CD4-positive, alpha-beta T cell treated with Interleukin-15 for 4 hours (primary cell): Measurements from ENCODE around the gene CCNY.

Source experiments
- DNase-seq: peaks from one replicate; pipeline ENCODE4 v3.0.0-alpha.2; 2020; ENCODE audit warnings: low spot score

Gene CCNY

DNA sequence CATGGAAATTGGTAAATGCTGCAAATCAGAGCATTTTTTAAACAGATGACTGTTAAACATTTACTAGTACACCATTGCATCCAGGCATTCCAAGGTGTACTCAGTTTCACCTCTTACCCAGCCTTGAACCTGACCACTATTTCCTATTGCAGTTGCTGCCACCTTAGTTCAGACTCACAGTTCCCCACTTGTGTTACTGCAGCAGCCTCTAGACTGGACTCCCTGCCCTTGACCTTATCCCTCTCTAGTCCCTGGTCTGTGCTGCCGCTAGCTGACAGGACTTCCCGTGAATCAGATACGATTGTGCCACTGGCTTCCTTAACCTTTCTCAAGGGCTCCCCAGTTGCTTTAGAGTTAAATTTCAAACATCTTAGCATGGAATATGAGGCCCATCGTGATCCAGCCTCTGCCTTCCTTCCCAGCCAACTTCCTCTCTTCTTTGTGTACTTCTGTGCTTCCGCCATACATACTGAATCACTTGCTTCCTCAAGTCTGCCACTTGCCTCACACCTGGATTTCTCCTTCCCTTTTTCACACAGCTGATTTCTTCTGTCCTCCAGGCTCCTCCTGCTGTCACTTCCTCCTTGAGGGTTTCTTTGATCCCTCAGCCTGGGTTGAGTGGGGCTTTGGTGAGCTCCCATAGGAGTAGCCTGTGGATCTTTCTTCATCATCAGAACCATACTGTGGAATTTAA is 150.1 kb downstream of the CCNY start:
- no peak for DNase-seq

DNA sequence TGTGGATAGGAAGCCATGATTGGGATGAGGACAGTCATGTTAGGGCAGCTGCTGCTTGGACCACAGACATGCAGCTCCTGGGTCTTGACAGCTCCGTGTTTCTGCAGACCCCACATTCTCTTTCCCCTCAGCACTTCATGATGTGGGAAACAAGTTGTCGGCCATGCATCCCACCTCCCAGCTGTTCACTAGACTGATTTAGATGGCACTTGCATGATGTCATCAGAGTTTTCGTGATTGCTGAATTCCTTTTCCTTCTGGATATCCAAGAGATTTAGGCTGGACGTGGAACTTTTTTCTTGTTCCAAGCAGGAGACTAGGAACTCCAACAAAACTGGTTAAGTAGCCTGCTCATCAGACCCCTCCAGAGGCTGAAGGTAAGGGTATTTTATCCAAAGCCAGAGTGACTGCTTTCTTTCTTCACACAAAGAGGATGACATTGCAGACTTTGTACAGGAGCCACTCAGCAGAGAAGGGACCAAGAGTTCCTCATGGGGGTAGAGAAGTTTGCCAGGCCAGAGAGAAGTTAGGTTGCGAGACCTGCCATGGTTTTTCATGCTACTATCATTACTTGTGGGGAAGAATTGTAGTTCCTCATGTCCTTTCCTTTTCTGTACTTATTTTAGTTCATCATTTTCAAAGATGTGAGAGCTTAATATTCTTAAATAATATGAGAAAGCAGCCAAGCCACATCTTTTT is 151.2 kb downstream of the CCNY start:
- no peak for DNase-seq

DNA sequence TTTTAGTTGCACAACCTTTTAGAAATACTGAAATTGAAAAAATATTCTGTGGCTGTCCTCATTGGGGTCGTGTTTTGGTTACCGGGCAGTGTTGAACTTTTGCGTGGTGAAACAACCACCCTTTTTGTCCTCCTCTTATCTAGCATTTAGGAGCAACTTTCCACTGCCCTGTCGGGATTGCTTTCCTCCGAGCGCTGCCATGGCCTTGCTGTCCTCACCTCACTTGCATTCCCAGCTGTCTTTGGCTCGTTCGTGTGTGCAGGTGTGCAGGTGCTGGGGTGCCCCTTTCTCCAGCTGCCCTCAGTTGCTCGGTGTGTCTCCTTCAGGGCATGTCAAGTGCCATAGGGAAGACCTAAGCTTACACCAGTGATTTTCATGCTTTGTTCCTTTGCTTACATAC is 151.9 kb downstream of the CCNY start:
- DNase-seq, result no peak

DNA sequence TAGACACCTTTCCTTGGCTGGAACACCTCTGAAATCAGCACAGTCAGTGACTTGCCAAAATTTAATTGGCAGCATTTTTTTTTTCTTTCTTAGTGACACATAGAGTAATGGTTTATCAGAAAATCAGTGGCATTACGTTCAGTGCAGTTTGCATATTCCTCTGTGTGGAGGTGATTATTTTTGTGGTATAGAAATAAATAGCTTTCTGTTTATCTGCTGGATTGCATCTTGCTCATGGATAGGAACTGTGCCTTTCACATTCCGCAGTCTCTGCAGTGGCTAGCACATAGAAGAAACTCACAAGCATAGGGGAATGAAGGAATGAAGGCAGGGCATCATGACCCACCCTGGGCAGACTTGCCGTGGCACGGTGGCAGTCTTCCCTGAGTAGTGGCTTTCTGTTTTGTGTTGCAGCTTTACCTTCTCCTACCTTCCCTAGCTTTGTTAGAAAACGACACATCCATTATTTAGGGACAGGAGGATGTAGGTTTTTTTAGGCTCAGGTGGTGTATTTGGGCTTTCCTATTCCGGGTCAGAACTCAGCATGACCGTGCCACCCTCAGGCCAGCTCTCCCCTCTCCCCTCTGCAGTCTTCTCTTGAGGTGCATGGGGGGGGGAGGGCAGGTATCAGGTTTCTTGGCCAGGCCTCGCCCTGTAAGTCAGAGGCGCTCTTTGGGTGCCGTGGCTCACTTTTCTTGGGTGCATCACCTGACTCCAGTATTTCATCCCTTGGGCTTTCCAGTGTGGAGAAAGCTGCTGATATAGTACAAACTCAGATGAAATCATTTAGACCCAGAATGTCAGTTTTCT is 156.3 kb downstream of the CCNY start:
- DNase-seq, result no peak

DNA sequence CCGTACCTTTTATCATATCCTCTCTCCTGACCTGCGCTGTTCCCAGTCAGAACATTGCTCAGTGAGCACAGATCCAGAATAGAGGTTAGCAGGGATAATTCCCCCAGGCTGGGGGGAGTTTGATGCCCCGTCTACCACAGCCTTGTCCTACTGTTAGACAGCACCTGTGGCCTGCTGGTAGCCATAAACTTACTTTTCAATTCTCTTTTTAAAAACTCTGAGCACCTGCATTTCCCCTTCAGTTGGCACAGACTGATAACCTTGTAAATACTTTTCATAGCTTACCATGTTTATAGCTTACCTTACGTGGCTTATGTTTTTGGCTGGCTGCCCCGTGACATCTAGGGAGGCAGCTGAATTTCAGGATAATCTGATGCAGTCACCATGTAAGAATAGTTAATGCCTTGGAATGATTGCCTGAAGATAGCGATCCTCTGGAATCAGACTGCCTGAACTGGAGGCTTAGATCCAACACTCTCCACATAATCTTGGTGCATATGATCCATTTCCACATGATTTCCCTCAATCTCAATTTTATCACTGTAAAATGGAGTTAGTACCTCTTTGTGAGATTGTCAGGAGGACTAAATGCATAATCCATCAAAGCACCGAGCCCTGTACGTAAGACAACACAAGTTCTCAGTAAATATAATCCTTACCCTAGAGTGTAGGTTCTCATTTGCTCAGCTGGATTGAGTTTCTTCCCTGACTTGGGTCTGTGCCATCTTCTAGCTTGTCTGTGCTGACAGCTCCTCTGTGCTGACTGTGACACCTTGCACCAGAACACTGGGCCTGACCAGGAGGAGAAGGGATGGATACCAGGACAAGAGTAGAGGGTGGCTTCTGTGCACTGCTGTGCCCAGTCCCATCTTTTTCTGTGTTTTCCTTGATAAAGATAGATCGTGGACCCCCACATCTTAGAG is 157.1 kb downstream of the CCNY start:
- DNase-seq, result no peak

DNA sequence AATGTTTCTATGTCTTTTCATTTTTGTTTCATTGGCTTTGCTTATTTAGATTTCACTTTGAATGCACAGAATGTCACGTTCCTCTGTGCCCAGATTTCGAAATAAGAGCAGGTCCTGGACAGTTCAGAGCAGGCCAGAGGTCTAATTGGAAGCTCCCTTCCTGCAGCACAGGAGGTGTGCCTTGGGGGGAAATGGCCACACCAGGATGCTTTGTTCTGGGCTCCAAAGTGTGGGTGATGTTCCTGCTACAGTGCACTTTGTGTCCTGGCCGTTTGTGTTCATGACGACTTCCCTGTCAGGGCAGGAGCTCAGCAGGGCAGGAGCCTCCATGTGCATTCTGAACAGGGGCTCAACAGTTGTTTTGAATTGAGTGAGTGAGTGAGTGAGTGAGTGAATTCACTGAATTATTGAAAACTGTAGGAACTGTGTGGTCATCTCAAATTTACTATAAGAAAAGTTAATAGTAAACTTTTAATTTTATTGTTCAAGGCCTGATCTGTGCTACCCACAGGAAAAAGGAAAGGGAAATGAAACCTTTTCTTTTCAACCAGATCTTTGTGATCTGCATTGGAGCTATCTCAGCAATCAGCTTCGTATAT is 159.3 kb downstream of the CCNY start:
- no peak for DNase-seq

DNA sequence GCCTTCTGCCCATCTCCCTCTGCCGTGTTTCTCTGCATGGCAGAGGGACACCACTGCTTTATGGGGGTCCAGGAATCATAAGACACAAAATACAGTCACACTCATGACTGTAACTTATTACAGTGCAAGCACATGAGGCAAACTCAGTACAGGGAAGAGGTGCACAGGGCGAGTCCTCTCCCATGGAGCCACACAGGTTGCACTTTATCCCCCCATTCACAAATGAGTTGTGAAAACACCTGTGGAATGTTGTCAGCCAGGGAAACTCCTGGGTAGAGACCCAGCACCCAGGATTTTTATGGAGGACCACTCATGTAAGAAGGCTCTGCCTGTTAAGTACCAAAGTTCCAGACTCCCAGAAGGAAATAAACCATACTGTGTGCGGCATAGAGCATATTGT is 161.6 kb downstream of the CCNY start:
- no peak for DNase-seq

DNA sequence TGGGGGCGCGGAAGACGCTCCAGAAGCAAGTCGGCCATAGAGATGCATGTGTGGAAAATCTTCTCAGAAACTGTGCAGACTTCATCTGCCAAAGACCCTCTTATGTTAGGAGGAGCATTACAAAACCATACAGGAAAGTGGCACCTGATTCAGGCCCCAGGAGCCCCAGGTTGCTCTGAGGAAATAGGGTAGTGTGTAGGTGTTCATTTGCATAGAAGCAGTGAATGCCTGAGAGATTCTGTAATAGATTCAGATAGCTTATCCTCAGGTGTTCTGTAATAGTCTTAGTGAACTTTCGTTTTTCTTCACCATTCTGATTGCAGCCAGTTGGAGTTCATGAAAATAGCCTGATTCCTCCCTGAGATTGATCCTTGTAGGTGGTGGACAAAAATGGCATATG is 162.4 kb downstream of the CCNY start:
- no peak for DNase-seq

DNA sequence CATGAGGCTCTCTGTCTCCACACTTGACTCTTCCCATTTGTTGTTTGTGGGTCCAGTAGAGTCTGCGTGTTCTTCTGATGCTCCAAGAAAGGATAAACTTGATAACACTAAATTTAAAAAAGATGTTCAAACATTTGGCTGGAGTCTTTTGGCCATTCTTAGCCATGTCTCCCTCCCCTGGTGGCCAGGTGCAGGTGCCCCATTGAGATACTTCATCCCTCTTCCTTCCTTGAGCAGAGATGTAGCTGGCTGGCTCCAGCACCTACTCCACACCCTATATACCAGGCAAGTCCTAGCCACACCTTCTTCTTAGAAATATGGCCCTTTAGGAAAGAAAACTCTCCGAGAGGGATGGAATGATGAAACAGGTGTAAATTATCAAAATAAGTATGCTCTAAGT is 165.6 kb downstream of the CCNY start:
- DNase-seq, result no peak

DNA sequence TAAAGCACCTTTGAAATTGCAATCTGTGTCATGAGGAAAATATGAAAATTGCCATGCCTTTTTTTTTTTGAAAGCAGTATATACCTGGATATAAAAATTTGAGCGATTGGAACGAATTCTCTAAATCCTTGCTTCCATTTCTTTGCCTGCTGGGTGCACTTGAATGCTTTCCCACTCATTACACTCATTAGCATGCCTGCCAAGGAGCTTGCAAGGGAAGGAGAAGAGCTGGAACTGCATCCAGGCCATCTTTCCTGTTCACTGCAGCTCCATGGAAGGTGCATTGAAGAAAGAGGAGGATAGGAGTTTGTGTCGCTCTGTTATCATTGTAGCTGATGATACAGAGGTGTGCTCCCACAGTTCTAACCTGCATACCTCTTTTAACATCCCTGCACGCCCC is 166.4 kb downstream of the CCNY start:
- DNase-seq, result no peak

DNA sequence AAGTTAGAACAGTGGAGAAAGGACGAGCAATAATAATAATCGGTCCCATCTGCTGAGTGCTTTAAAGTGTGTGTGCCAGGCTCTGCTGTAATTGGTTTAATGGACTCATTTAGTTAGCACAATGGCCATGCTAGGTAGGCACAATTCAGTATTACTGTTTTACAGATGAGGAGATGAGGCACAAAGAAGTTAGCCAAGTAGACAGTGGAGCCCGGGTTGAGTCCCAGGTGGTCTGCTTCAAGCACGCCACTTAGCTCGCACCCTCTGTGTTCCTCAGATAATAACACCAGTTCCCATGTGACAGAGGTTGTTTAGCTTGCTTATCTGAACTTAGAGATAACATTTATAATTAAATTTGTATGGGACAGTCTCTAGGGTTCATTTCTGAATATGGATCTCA is 167.3 kb downstream of the CCNY start:
- no peak for DNase-seq

DNA sequence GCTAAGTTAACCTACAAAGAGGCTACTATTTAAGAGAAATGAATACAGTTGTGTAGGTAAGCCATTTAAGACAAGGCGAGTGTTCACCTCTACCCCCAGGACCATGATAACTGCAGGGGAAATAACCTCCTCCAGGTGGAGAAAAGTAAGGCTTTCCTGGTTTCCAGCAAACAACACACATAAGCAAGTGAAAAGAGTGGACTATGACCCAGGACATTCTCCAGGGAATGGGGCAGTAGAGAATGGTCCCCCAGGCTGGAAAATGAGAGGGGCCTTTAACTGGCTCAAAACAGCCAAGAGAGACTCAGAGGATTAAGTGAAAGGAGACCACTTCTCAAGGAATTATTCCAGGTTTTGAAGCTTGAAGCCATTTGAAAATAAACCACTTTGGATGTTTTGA is 167.8 kb downstream of the CCNY start:
- no peak for DNase-seq

DNA sequence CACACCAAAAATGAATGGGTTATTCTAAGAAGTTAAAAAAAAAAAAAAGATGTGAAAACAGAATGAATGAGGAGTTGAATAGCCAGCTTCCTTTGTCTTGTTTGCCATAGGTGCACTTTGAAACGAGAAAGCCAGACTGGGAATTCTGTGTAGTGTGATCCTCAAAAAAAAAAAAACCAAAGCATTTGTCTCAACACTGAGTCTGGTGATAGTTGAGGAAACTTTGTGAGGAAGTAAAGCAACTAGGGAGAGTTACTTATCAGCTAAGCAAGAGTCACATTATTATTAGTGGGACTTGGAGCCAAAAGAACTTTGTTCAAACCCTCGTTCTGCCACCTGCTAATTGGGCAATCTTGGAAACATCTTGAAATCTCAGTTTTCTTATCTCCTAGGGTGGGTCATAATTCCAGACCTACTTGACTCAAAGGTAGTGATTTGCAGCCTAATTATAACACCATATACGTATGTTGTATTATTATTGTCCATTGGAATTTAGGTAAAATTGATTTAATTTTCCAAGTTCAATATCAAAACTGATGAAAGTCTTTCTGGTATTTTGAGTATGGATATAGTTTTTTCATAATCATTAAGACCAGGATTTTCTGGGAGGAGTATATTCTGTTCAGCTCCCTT is 169.0 kb downstream of the CCNY start:
- no peak for DNase-seq

DNA sequence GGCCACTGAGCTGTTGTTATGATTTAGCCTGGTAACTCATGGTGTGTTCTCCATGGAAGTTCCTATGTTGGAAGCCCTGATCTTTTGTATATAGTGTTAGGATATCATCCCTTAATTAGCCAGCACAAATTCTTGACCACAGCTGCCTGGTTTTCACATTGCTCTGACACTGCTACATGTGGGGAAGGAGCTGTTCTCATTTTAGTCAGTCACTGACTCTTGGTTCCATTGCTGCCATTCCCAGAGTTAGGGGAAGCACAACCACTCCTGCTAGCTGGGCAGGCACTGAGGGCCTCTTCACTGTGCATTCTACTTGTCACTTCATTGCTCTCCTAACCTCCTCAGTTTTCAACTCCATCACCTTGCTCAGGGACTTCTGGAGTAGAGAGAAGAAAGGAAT is 170.4 kb downstream of the CCNY start:
- no peak for DNase-seq

DNA sequence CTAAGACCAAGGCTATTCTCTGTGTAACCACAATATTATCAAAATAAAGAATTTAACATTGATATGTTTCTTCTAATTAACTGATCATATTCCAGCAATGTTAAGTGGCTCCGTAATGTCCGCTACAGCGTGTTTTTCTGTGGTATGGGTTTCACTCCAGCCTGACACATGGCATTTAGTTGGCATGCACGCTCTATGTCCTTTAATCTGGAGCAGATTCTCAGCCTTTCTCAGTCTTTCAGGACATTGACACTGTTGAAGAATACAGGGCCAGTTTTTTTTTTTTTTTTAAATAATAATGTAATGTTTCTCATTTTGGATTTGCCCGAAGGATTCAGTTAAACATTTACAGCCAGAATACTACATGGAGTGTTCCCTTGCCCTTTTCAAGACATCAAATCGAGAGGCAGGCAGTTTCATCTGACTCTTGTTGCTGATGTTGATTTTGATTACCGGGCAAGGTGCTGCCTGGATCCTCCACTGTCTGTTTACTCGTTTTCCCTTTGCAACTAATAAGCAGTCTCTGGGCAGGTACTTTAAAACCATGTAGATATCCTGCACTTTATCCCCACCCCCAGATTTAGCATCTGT is 171.3 kb downstream of the CCNY start:
- DNase-seq, result no peak

DNA sequence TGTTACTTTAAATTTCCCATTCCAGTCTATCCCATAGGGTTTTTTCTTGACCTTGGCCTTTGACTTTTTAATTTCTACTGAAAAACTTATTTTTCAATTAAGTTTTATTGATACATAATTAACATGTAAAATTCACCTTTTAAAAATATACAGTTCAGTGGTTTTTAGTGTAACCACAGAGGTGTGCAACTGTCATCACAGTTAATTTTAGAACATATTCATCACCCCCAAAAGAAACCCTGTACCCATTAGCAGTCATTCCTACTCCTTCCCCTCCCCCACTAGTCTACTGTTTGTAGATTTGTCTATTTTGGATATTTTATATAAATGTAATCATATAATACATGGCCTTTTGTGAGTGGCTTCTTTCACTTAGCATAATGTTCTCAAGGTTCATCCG is 172.3 kb downstream of the CCNY start:
- no peak for DNase-seq

DNA sequence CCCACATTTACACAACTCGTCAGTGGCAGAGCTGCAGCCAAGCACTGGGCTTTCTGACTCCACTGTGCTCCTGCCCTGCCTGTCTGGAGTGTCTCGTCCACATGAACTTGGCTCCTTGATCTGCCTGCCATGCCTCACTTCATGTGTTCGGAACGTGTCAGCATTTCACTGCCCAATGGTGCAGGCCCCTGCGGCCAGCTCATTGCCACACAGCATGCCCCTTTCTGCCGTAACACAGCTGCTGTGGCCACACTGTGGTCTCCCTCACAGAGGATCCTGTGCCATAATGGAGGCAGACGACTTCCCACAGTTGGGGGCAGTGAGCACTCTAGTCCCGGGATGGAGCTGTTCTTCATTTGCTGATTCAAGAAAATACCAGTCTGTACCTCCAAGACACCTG is 174.6 kb downstream of the CCNY start:
- no peak for DNase-seq

DNA sequence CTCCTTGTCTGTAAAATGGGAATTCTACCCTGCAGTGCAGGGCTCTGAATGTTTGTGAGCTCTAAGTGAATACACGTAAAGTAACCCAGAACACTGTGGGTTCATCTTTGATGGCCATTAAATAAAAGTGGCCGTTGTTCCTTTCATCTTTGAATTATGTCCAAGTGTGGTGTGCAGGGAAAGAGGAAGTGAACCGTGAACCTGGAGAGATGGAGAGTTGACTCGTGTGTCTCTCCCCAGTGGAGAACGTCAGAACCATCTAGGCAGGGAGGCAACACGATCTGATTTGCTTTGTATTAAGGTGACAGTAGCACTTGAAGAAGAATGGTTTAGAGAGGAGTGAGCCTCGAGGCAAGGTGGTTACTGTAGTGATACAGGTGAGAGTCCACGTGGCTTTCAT is 175.3 kb downstream of the CCNY start:
- no peak for DNase-seq

DNA sequence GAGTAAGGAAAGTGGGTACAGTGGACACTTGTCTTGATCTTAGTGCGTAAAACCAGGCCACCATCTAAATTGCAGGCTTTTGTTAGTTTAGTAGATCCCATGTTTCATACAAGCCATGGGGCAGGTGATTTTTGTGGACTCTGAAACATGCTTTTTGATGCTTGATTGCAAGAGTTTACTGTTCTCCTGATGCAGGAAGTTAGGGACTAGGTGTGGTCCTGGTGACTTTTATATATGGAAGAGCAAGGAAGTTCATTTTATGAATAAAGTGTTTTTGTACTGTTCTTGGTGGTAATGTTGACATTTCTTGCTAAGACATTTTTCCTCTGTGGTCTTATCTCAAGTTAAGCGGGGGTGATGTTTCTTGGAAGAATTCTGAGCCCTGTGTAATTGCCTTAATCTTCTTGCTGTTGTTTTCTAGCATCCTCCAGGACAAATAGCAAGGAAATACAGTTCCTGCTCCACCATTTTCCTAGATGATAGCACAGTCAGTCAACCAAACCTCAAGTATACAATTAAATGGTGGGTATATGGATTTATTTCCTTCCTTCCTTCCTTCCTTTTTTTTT is 179.9 kb downstream of the CCNY start:
- DNase-seq, result no peak

DNA sequence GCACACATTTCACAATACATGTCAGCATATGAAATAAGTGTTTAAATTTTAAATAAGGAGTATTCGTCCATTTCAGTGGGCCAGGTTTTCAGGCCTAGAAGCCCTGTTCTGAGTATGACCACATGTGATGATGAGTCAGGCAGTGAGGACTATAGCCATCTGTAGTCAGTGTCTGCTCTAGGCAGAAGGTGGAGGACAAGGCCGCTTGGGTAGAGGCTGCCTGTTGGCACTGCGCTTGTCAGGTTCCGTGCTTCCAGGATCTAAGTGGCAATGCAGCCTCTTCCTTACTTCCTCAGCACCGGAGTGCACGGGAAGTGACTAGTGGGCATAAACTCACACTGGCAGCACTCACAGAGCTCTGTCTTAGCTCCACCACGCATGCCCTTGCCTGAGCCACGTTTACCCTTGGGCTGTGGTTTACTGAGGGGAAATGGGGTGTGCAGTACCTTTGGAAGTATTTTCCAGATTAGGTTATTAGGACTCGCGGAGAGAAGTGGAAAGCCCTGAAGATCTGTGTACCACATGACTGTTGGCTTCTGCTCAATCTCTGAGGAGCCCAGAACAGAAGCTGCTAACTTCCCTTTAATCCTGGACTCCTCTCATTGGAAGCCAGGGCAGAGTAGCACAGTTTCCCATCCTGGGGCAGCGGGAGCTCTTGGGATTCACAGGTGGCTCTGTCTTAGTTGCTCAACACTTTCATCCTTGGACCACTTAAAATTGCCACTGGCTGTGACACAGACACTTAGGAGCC is 181.3 kb downstream of the CCNY start:
- no peak for DNase-seq
